CD4-positive, alpha-beta memory T cell (primary cell): ENCODE measurements around the gene RNF157. TPM values are rescaled to one million over a fixed set of nuclear protein-coding genes. Genes with fewer than 3 reads are reported as not detected.
A peak's percentile ranks its signal among the peaks of the same experiment; 100 is the strongest.
"Not testable (repeated sequence)": the region's sequence is repeated elsewhere in the genome, so short reads cannot be mapped to it uniquely, and the experiment has no call there.

Experiments
- CTCF ChIA-PET: fragments of 350-600 bp; sonication (Branson Sonifier 250); formaldehyde crosslinking; loops from one replicate; lab custom pipeline; 2021; ENCODE audit warnings: inconsistent platforms; ENCODE audit not compliant: partially characterized antibody; lab: Charles Lee
- POLR2A ChIA-PET: fragments of 350-600 bp; sonication (Branson Sonifier 250); formaldehyde crosslinking; loops from one replicate; lab custom pipeline; 2021; ENCODE audit not compliant: partially characterized antibody; lab: Charles Lee
- DNase-seq, 5 donors: peaks; one replicate each; pipeline versions ENCODE4 v3.0.0 to v3.0.0-alpha.2; 2020 to 2022; ENCODE audit warnings: mixed read lengths in 1 of 5
- H3K27ac ChIP-seq: one replicate; pipeline ENCODE4 v1.7.0; 2013; ENCODE audit warnings: low read depth, low read length
- H3K27me3 ChIP-seq: 2 replicates; pipeline ENCODE4 v1.7.0; 2013; ENCODE audit warnings: mild to moderate bottlenecking, low read length, moderate library complexity; ENCODE audit not compliant: insufficient read depth
- H3K36me3 ChIP-seq: 2 replicates; pipeline ENCODE4 v1.7.0; 2013; ENCODE audit warnings: mild to moderate bottlenecking, low read length, moderate library complexity; ENCODE audit not compliant: insufficient read depth
- H3K4me1 ChIP-seq: 2 replicates; pipeline ENCODE4 v1.7.0; 2013; ENCODE audit warnings: mild to moderate bottlenecking, low read length, moderate library complexity; ENCODE audit not compliant: insufficient read depth
- H3K4me3 ChIP-seq, 2 donors: one replicate each; pipeline ENCODE4 v1.7.0; 2013; ENCODE audit warnings: low read length in 2 of 2, mild to moderate bottlenecking in 1 of 2
- H3K9me3 ChIP-seq, 2 donors: one replicate each; pipeline ENCODE4 v1.7.0; 2013; ENCODE audit warnings: low read length in 2 of 2, control low read depth in 1 of 2; ENCODE audit not compliant: control insufficient read depth in 1 of 2
- H3K27ac Mint-ChIP-seq, 7 donors: one replicate each; pipeline ENCODE4 v1.8.0; 2020 to 2021; ENCODE audit warnings: mixed read lengths in 7 of 7, mild to moderate bottlenecking in 6 of 7, inconsistent platforms in 3 of 7, moderate library complexity in 3 of 7
- H3K27me3 Mint-ChIP-seq, 2 donors: one replicate each; pipeline ENCODE4 v1.8.0; 2020 to 2021; ENCODE audit warnings: mixed read lengths in 2 of 2
- H3K36me3 Mint-ChIP-seq, 2 donors: one replicate each; pipeline ENCODE4 v1.8.0; 2020 to 2021; ENCODE audit warnings: mixed read lengths in 2 of 2, inconsistent platforms in 1 of 2, mild to moderate bottlenecking in 1 of 2
- H3K4me1 Mint-ChIP-seq, 4 donors: one replicate each; pipeline ENCODE4 v1.8.0; 2020 to 2021; ENCODE audit warnings: mixed read lengths in 4 of 4, mild to moderate bottlenecking in 1 of 4
- H3K4me3 Mint-ChIP-seq, 8 donors: one replicate each; pipeline ENCODE4 v1.8.0; 2020 to 2021; ENCODE audit warnings: mixed read lengths in 8 of 8, mild to moderate bottlenecking in 7 of 8, moderate library complexity in 6 of 8, inconsistent platforms in 3 of 8
- H3K9me3 Mint-ChIP-seq, 8 donors: one replicate each; pipeline ENCODE4 v1.8.0; 2020 to 2021; ENCODE audit warnings: mixed read lengths in 8 of 8, mild to moderate bottlenecking in 5 of 8, inconsistent platforms in 3 of 8, moderate library complexity in 1 of 8
- intact Hi-C: fragments of 100-400 bp; cut with micrococcal nuclease; formaldehyde crosslinking; loops from one replicate; pipeline ENCODE4 v1.15.1; 2023
- polyA plus RNA-seq, 2 donors: library from polyadenylated mRNA; unstranded; fragments of 300-500 nt; fragmentation: Illumina TruSeq; gene quantifications; one replicate each; pipeline ENCODE4 v1.2.3, GENCODE V29; 2021
- total RNA-seq, 2 experiments: library from RNA; stranded (reverse); gene quantifications; one replicate each; pipeline ENCODE4 v1.2.3, GENCODE V29; 2021

RNF157 gene
- total and polyA plus RNA-seq, 4 experiments from 2014 or later: 4.0 to 22.5 (median 20.0) TPM

DNA sequence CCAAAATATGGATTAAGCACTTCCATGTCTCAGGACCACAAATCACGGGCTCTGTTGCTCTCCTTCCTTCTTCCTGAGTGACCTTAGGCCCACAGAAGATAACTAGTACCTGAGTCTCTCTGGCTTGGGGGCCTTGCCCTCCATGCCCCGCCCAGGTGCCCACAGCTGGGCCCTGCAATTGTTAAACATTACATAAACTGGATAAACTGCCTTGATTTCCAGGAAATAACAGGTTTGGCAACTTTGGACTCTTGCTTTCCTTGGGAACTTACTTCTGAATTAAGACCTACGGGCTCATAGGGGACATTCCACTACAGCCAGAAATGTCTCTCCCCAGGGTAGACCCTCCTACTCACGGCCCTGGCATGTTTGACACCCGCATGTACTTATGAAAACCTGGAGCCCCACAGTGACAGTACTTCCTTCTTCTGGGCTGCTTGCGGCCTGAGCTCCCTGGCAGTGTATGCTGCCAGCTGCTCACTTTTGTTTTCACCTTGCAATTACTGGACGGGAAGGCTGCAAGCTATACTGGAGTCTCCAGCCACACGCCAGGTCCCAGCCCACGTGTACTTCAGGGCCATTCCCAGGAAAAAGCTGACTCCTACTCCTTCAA, 22.5 kb upstream of the RNF157 start:
- peaks cover 23 to 48% (median 35%) of the 10 kb centered on the region in 4 donors for H3K4me1 Mint-ChIP-seq
- no peaks in the 10 kb centered on the region for H3K9me3 ChIP-seq
- H3K4me1 ChIP-seq: peaks cover 36% of the 10 kb centered on the region
- H3K27ac Mint-ChIP-seq: peak overlapping the region in 6 of 7 donors; percentile 87 to 93 (median 89)
- H3K4me3 Mint-ChIP-seq: peak overlapping the region in 5 of 8 donors; percentile 6 to 53 (median 35)
- H3K27me3 ChIP-seq: no peaks in the 10 kb centered on the region
- DNase-seq: peak in 1 of 5 donors; percentile 22
- ChIA-PET CTCF (interaction anchor here (0.7 to 3.7 kb wide), 10 partner anchors 10 to 139 kb away, joined by 3 to 27 read pairs (median 6); partner anchors contain the start of gene RNF157), POLR2A (interaction anchor here (1.1 to 18.5 kb wide), 6 partner anchors 9 to 119 kb away, joined by 5 to 620 read pairs (median 80); partner anchors contain the start of genes FOXJ1 and RNF157)
- H3K36me3 ChIP-seq: peaks cover 11% of the 10 kb centered on the region
- no peak overlapping the region for H3K4me3 ChIP-seq
- H3K27me3 Mint-ChIP-seq: no peaks in the 10 kb centered on the region
- intact Hi-C loops: loop anchor here (10.0 kb wide), 1 partner anchor 358 kb away; the partner anchor contains the start of gene MRPL38
- no peak overlapping the region for H3K27ac ChIP-seq
- H3K36me3 Mint-ChIP-seq: peaks cover 4 to 19% of the 10 kb centered on the region in 2 donors
- no peaks in the 10 kb centered on the region for H3K9me3 Mint-ChIP-seq

DNA sequence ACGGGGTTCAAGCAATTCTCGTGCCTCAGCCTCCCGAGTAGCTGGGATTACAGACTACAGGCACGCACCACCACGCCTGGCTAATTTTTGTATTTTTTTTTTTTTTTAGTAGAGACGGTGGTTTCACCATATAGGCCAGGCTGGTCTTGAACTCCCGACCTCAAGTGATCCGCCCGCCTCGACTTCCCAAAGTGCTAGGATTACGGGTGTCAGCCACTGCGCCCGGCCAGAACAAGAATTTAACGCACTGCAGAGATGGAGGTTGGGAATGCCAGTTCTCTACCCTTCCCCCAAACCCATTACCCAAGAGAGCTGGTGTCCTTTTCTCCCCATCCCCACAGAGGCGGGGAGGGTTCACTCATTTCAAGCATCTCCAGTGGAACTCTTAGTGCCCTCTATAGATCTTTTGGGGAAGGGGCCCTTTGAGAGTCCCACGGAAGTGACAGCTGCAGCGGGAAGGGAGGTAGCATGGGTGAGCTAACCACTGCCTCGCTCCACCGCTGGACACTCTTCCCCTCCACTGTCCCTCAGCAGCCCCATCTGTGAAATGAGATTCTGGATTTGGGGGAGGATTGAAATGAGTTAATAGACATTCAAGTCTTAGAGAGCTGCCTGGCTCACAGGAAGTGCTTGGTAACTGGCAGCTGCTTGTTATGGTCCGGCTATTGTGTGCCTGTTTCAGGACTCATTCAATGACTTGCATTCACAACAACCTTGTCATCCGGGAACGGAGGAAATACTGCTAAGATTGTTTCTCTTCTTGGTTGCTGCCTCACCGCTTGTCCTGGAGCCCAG, 21.3 kb upstream of the RNF157 start:
- Histone ChIP-seq H3K4me1 (peaks cover 26% of the 10 kb centered on the region), H3K27ac (no peak overlapping the region), H3K9me3 (no peaks in the 10 kb centered on the region), H3K36me3 (peaks cover 4% of the 10 kb centered on the region), H3K27me3 (no peaks in the 10 kb centered on the region), H3K4me3 (no peak overlapping the region)
- Mint-ChIP-seq H3K9me3 (peaks cover 0 to 3% (median 0%) of the 10 kb centered on the region in 8 donors), H3K27ac (peak overlapping the region in 6 of 7 donors; percentile 35 to 93 (median 65)), H3K36me3 (peaks cover 0 to 8% of the 10 kb centered on the region in 2 donors), H3K27me3 (no peaks in the 10 kb centered on the region), H3K4me1 (peaks cover 24 to 41% (median 32%) of the 10 kb centered on the region in 4 donors), H3K4me3 (peak overlapping the region in 1 of 8 donors; percentile 39)
- intact Hi-C loops: loop anchor here (10.0 kb wide), 1 partner anchor 357 kb away; the partner anchor contains the start of gene MRPL38
- CTCF ChIA-PET: interaction anchor here (0.7 to 3.7 kb wide), 4 partner anchors 9 to 82 kb away, joined by 3 to 27 read pairs (median 4); no protein-coding TSS in a partner anchor
- DNase-seq: peak in 1 of 5 donors; percentile 8
- POLR2A ChIA-PET: interaction anchor here (0.7 to 18.5 kb wide), 5 partner anchors 10 to 77 kb away, joined by 3 to 620 read pairs (median 8); partner anchors contain the start of gene RNF157

GRCh38 chr17:76260669-76261068, 20.4 kb upstream of the RNF157 start:
- peaks cover 0 to 5% of the 10 kb centered on the region in 2 donors for H3K36me3 Mint-ChIP-seq
- peaks cover 28 to 50% (median 38%) of the 10 kb centered on the region in 4 donors for H3K4me1 Mint-ChIP-seq
- Histone ChIP-seq H3K9me3 (no peaks in the 10 kb centered on the region), H3K27ac (no peak overlapping the region), H3K4me3 (no peak overlapping the region), H3K36me3 (no peaks in the 10 kb centered on the region), H3K27me3 (no peaks in the 10 kb centered on the region), H3K4me1 (peaks cover 33% of the 10 kb centered on the region)
- DNase-seq: no peak
- intact Hi-C loops: loop anchor here (10.0 kb wide), 1 partner anchor 356 kb away; the partner anchor contains the start of gene MRPL38
- H3K9me3 Mint-ChIP-seq: peaks cover 0 to 4% (median 0%) of the 10 kb centered on the region in 8 donors
- POLR2A ChIA-PET: interaction anchor here (1.2 to 18.5 kb wide), 3 partner anchors 11 to 76 kb away, joined by 5 to 620 read pairs (median 603); partner anchors contain the start of gene RNF157
- peak overlapping the region in 1 of 8 donors; percentile 17 for H3K4me3 Mint-ChIP-seq
- CTCF ChIA-PET: interaction anchor here (1.1 to 1.5 kb wide), 2 partner anchors 11 to 81 kb away, joined by 3 to 4 read pairs; no protein-coding TSS in a partner anchor
- H3K27me3 Mint-ChIP-seq: no peaks in the 10 kb centered on the region
- peak overlapping the region in 1 of 7 donors; percentile 43 for H3K27ac Mint-ChIP-seq

DNA sequence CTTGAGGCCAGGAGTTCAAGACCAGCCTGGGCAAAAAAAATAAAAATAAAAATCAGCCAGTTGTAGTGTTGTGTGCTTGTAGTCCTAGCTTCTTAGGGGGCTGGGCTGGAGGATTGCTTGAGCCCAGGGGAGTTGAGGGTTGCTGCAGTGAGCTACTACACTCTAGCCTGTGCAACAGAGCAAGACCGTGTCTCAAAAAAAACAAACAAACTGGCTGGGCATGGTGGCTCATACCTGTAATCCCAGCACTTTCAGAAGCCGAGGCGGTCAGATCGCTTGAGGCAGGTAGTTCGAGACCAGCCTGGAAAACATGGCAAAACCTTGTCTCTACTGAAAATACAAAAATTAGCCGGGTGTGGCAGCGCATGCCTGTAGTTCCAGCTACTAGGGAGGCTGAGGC, 19.9 kb upstream of the RNF157 start:
- Mint-ChIP-seq H3K4me3 (no peak overlapping the region), H3K4me1 (peaks cover 31 to 55% (median 42%) of the 10 kb centered on the region in 4 donors), H3K36me3 (peaks cover 0 to 5% of the 10 kb centered on the region in 2 donors), H3K27me3 (no peaks in the 10 kb centered on the region), H3K27ac (peak overlapping the region in 1 of 7 donors; percentile 43), H3K9me3 (peaks cover 0 to 4% (median under 1%) of the 10 kb centered on the region in 8 donors)
- intact Hi-C loops: loop anchor here (10.0 kb wide), 1 partner anchor 355 kb away; the partner anchor contains the start of gene MRPL38
- no peaks in the 10 kb centered on the region for H3K9me3 ChIP-seq
- DNase-seq: peak in 1 of 5 donors; percentile 8
- H3K4me1 ChIP-seq: peaks cover 38% of the 10 kb centered on the region
- CTCF ChIA-PET: interaction anchor here (0.8 kb wide), 1 partner anchor 134 kb away, joined by 3 read pairs; no protein-coding TSS in a partner anchor
- H3K27me3 ChIP-seq: no peaks in the 10 kb centered on the region
- POLR2A ChIA-PET: interaction anchor here (1.2 to 18.5 kb wide), 3 partner anchors 10 to 76 kb away, joined by 5 to 620 read pairs (median 603); partner anchors contain the start of gene RNF157
- no peaks in the 10 kb centered on the region for H3K36me3 ChIP-seq
- H3K27ac ChIP-seq: no peak overlapping the region
- H3K4me3 ChIP-seq: no peak overlapping the region

DNA sequence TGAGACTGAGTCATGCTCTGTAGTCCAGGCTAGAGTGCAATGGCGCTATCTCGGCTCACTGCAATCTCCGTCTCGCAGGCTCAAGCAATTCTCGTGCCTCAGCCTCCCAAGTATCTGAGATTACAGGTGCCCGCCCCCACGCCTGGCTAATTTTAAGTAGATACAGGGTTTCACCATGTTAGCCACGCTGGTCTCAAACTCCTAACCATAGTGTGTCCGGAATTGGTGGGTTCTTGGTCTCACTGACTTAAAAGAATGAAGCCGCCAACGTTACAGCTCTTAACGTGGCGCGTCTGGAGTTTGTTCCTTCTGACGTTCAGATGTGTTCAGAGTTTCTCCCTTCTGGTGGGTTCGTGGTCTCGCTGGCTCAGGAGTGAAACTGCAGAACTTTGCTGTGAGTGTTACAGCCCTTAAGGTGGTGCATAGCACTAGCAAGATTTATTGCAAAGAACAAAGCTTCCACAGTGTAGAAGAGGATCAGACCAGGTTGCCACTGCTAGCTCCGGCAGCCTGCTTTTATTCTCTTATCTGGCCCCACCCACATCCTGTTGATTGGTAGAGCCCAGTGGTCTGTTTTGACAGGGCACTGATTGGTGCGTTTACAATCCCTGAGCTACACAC, 16.2 kb upstream of the RNF157 start:
- H3K27me3 Mint-ChIP-seq, H3K9me3 ChIP-seq, H3K9me3 Mint-ChIP-seq, H3K27me3 ChIP-seq, H3K36me3 Mint-ChIP-seq, H3K27ac ChIP-seq, intact Hi-C loops, H3K36me3 ChIP-seq: not testable (repeated sequence)
- peak in 4 of 5 donors; percentile 44 to 63 (median 54) for DNase-seq
- Histone ChIP-seq H3K4me3 (peak overlapping the region in 1 of 2 donors; percentile 30), H3K4me1 (peaks cover 49% of the 10 kb centered on the region)
- H3K4me1 Mint-ChIP-seq: peaks cover 27 to 50% (median 40%) of the 10 kb centered on the region in 4 donors
- H3K27ac Mint-ChIP-seq: peak overlapping the region; percentile 58 to 94 (median 90)
- ChIA-PET CTCF (interaction anchor here (0.8 to 1.8 kb wide), 7 partner anchors 8 to 77 kb away, joined by 3 to 7 read pairs (median 4); no protein-coding TSS in a partner anchor), POLR2A (interaction anchor here (0.9 to 19.8 kb wide), 10 partner anchors 11 to 77 kb away, joined by 3 to 620 read pairs (median 4); partner anchors contain the start of genes RNF157 and UBALD2)
- H3K4me3 Mint-ChIP-seq: peak overlapping the region; percentile 45 to 87 (median 71)

DNA sequence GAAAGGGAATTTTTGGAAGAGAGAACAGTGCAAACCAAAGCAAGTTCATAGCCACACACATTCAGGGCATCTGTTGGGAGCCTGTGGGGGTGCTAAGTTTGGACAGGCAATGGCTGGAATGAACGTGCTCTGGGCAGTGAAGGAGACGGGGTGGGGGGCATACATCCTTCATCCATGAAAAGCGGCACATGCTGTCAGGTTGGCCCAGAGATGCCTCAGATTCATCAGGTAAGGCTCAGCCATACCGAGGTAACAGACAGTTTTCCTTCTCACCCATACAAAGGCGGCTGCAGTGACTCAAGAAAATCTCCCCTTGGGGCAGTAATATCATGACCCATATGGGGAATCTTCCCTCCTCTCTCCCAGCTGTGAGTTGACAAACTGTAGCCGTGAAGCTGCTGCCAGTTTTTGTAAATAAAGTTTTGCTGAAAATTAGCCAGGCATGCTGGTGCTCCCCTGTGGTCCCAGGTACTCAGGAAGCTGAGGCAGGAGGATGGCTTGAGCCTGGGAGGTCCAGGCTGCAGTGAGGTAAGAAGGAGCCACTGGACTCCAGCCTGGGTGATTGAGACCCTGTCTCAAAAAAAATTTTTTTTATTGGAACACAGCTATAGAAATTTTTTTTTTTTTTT, 15.6 kb upstream of the RNF157 start:
- ChIA-PET CTCF (interaction anchor here (0.9 to 1.8 kb wide), 6 partner anchors 9 to 76 kb away, joined by 3 to 7 read pairs (median 4); no protein-coding TSS in a partner anchor), POLR2A (interaction anchor here (0.9 to 19.8 kb wide), 10 partner anchors 10 to 76 kb away, joined by 3 to 620 read pairs (median 4); partner anchors contain the start of genes RNF157 and UBALD2)
- H3K4me3 ChIP-seq: no peak overlapping the region
- H3K4me1 Mint-ChIP-seq: peaks cover 28 to 54% (median 43%) of the 10 kb centered on the region in 4 donors
- H3K27me3 Mint-ChIP-seq: no peaks in the 10 kb centered on the region
- peaks cover 0 to 4% (median under 1%) of the 10 kb centered on the region in 8 donors for H3K9me3 Mint-ChIP-seq
- no peak for DNase-seq
- H3K4me3 Mint-ChIP-seq: peak overlapping the region in 3 of 8 donors; percentile 33 to 87 (median 46)
- no peaks in the 10 kb centered on the region for H3K27me3 ChIP-seq
- no peaks in the 10 kb centered on the region for H3K36me3 Mint-ChIP-seq
- peaks cover 55% of the 10 kb centered on the region for H3K4me1 ChIP-seq
- H3K36me3 ChIP-seq: no peaks in the 10 kb centered on the region
- H3K27ac Mint-ChIP-seq: peak overlapping the region in 2 of 7 donors; percentile 70 to 79
- H3K9me3 ChIP-seq: no peaks in the 10 kb centered on the region
- H3K27ac ChIP-seq: no peak overlapping the region
- intact Hi-C loops: no loop called here
